Measurements from ENCODE around the gene ZEB2. TPM values are rescaled to one million over a fixed set of nuclear protein-coding genes. Genes with fewer than 3 reads are reported as not detected.

The ZEB2 gene
- total and polyA plus RNA-seq, 2 of the 13 experiments (the other 11 are each of a cell fraction or from before 2014, with no cell fraction given): 0.07 TPM; not detected in 1

- no peak for TF ChIP-seq DRAP1 (CRISPR knock-in tag; IDR thresholded peaks at IDR 0.05)
- no peak for TF ChIP-seq ZSCAN20 (CRISPR knock-in tag; IDR thresholded peaks at IDR 0.05; ENCODE audit: borderline replicate concordance)
- TF ChIP-seq BHLHE40 (IDR thresholded peaks at IDR 0.05; ENCODE audit: low read length): no peak
- TF ChIP-seq AHDC1 (CRISPR knock-in tag; IDR thresholded peaks at IDR 0.05; ENCODE audit: borderline replicate concordance): no peak
- TF ChIP-seq ZNF672 (CRISPR knock-in tag; IDR thresholded peaks at IDR 0.05): no peak
- no peak for TF ChIP-seq SKI (IDR thresholded peaks at IDR 0.05; ENCODE audit: partially characterized antibody)
- no peak for TF ChIP-seq ZFP90 (CRISPR knock-in tag; IDR thresholded peaks at IDR 0.05; ENCODE audit: borderline replicate concordance)
- TF ChIP-seq ZNF564 (CRISPR knock-in tag; IDR thresholded peaks at IDR 0.05): no peak
- TF ChIP-seq RXRB (CRISPR knock-in tag; IDR thresholded peaks at IDR 0.05; ENCODE audit: borderline replicate concordance): no peak
- no peak for TF ChIP-seq SMYD3 (CRISPR knock-in tag; IDR thresholded peaks at IDR 0.05)
These were observed 1.8 kb upstream of the ZEB2 start (continued) for GRCh38 chr2:144521686-144522085.

Measured in HepG2 (cell line).